GM21786 (cell line): Measurements from ENCODE around the gene LATS1.
"Not testable (repeated sequence)": the region's sequence is repeated elsewhere in the genome, so short reads cannot be mapped to it uniquely, and the experiment has no call there.

Experiments used
- ATAC-seq: cut with Tn5 transposase; IDR thresholded peaks from one replicate; pipeline ENCODE4 v1.9.1; 2021; ENCODE audit not compliant: unreplicated experiment

The LATS1 gene

GRCh38 chr6:149672265-149672664, 45.6 kb downstream of the LATS1 start:
- not testable (repeated sequence) for ATAC-seq

DNA sequence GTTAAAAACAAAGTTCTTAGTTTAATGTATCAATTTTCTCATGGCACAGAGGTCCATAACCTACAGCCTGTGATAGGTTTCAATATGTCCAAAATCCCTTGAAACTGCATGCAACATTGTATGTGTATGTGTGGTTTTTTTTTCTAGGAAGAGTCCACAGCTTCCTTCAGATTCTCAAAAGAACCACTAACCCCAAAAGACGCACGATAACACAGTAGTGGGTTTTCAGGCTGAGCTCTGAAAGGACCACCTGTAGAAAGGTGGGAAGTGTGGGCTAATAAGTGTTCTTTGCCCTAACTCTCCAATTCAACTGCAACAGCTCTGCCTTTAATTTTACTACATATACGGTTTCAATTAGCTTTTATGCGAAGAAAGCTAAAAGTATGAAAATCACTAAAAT, 57.9 kb downstream of the LATS1 start:
- ATAC-seq = no peak

DNA sequence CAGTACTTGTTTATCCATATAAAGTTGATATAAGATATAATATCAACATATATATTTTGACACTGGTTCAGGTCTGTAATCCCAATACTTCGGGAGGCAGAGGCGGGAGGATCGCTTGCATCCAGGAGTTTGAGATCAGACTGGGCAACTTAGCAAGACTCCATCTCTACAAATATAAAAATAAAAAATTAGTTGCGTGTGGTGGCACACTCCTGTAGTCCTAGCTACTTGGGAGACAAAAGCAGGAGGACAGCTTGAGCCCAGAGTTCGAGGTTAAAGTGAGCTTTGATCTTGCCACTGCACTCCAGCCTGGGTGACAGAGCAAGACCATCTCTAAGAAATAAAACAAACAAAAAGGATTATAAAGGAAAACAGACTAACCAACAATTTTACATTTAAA, 60.5 kb downstream of the LATS1 start:
- no peak for ATAC-seq

DNA sequence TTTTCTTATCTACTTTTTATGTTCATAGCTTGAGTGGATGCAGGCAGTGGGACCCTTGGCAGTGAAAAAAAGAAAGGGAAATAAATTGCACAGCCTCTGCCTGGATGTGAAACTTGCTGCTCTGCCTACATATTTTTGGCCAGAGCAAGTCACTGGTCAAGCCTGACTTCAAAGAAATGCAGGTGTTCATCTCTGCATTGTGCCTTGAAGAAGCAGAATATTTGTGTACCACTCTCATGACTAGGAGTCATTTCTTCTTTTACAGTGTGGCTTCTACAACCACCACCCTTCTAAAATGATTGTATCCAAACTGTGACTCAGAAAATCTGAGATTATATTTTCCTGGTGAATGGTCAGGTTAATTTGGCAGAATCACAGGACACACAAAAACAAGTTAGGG, 66.8 kb downstream of the LATS1 start:
- ATAC-seq = no peak

GRCh38 chr6:149648148-149649145, 69.5 kb downstream of the LATS1 start, which contains the start of gene KATNA1:
KATNA1 (minus strand) TSS chr6:149648714; CDS start chr6:149638547, 10,167 bp downstream.
- ATAC-seq = peak; percentile 93

DNA sequence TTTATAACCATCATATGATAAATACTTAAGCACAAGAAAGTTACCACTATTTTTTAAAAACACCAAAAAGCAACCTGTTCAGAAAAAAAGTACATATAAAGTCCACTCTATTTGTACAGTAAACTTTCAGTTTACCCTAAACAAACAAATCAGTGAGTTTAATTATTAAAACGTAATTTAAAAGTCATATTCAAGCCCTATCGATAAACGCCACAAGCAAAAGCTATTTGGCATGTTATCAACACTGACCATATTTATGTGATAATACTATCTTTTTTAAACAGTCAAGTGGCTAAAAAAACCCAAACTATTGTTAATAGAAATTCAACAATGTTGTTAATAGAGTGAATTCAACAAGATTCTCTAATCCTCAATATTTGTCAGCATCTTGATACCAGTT, 71.3 kb downstream of the LATS1 start:
- ATAC-seq = no peak

DNA sequence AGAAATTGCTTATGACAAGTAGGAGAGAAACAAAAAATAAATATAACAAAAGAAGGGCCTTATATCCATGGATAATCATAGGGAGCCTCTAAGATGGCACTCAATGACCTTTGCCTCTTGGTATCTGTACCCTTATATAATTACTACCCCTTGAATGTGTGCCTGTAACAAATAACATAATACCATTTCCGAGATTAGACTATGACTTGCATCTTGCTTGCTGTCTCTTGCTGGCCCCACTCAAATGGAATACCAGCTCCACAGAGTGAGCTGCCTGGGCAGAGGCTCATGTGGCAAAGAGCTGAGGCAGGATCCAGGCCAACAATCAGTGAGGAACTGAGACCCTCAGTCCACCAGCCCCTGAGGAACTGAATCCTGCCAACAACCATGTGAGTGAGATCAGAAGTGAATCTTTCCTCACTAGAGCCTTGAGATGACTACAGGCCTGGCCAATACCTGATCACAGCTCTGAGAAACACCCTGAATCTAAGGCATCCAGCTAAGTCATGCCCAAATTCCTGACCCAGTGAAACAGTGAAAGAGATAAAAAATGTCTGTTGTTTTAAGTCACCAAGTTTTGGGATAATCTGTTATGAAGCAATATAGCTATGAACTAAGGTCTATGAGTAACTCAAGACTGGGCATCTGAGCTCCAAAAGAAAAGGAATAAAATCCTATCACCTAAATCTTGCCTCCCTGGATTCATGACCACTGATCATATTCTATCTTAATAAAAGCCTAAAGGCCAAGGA, 74.9 kb downstream of the LATS1 start:
- ATAC-seq = no peak

DNA sequence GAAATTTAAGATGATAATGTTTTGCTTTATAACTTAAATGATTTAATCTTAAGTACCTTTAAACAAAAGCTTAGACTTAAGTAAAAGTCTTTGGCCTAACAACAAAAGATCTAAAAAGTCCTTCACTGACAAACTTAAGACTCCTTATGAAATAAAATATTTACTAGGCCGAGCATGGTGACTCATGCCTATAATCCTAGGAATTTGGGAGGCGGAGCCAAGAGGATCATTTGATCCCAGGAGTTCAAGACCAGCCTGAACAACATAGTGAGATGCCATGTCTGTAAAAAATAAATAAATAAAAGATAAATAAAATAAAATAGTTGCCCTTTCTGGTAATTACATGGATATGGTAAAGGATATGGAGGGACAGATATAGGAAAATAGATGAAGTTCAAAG, 81.8 kb downstream of the LATS1 start:
- no peak for ATAC-seq

DNA sequence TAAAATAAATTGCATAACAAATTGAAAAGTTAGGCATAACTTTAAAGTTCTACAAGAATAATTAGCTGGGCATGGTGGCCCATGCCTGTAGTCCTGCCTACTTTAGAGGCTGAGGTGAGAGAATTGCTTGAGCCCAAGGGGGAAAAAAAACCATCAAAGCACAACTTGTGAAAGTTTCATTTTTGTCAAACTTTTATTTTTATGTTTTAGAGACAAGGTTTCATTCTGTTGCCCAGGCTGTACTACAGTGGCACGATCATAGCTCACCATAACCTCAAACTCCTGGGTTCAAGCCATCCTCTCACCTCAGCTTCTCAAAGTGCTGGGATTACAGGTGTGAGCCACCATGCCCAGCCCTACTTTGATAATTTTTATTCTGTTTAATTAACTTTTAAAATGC, 83.6 kb downstream of the LATS1 start:
- no peak for ATAC-seq

DNA sequence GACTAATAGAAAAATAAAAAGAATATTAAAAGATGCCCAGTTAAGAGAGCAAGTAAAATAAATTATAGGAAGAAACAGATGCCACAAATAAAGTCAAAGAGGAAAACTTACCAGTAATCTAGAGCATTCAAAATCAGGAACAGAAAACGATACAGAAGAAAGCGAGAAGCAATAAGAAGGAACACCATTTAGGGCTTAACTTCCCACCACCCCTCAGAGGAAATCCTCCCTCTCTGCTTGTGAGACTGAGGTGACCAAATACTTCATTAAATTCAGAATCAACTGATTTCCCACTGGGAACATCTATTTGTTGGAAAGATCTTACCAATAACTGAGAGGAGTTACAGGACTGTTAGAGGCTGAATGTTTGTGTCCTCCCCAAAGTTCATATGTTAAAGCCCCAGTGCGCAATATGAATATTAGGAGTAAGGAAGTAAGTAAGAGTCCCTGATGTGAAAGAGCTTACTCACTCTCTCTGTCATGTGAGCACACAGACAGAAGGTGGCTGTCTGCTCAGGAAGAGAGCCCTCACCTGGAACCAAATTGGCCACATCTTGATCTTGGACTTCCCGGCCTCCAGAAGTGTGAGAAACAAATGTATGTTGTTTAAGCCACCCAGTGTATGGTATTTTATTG, 88.9 kb downstream of the LATS1 start:
- peak; percentile 80 for ATAC-seq

GRCh38 chr6:149627672-149628071, 90.2 kb downstream of the LATS1 start:
- ATAC-seq = no peak

- no peak for ATAC-seq
Measured at GRCh38 chr6:149615805-149616204, 102.1 kb downstream of the LATS1 start.

DNA sequence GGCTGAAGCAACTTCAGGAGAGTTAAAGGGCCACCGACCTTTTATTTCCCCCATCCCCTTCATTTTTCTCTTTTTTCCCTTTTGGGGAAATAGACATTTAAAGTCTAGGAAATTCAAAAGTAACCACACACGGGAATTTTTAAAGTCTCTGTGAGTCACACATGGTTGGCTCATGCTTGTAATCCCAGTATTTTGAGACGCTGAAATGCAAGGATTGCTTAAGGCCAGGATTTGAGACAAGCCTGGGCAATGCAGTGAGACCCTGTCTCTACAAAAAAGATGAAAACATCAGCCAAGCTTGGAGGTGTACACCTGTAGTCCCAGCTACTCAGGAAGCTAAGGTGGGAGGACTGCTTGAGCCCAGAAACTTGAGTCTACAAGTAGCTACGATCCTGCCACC, 103.6 kb downstream of the LATS1 start:
- ATAC-seq = no peak

DNA sequence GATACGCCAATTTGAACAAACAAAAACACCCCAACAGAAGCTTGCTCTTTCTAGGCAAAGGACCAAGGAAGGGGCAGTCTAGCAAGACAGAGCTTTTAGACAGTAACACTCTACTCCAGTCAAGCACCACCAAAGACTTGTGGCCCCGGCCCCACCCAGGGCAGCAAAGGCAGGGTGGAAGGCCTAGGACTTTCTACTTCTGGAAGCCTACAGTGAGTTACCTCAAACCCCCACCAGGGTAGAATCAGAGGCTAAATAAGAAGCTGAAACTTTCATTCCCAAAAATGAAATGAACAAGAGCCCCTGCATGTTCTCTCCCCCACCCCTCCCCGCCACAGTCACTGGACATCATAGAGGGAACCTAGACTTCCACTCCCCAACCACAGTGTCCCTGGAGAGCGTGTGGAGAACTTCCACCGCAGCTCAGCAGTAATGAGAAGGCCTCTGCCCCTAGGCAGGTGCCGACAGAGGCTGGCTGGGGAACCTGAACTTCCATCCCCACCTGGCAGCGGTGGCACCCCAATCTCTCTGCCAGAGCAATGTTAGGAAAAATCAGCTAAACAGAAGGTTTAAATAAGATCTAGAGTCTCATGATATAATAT, 109.4 kb downstream of the LATS1 start:
- no peak for ATAC-seq
